GM21717 (cell line): ENCODE results near the gene STK32C.
"Not testable (repeated sequence)": the region's sequence is repeated elsewhere in the genome, so short reads cannot be mapped to it uniquely, and the experiment has no call there.

Source experiments
- ATAC-seq: cut with Tn5 transposase; IDR thresholded peaks from one replicate; pipeline ENCODE4 v1.9.1; 2021; ENCODE audit warnings: mild to moderate bottlenecking, moderate library complexity; ENCODE audit not compliant: unreplicated experiment

The STK32C gene

GRCh38 chr10:132302421-132303310 is 5.1 kb downstream of the STK32C start:
- no peak for ATAC-seq

GRCh38 chr10:132301371-132302330 is 6.1 kb downstream of the STK32C start:
- no peak for ATAC-seq

GRCh38 chr10:132300582-132300981 is 7.2 kb downstream of the STK32C start:
- ATAC-seq: no peak

GRCh38 chr10:132299371-132300336 is 8.1 kb downstream of the STK32C start:
- no peak for ATAC-seq

- no peak for ATAC-seq
These were observed 9.5 kb downstream of the STK32C start for GRCh38 chr10:132298038-132298881.

GRCh38 chr10:132297526-132297925 is 10.2 kb downstream of the STK32C start:
- ATAC-seq: no peak

GRCh38 chr10:132296666-132297443 is 10.9 kb downstream of the STK32C start:
- no peak for ATAC-seq

GRCh38 chr10:132295481-132295880 is 12.3 kb downstream of the STK32C start:
- ATAC-seq: not testable (repeated sequence)

GRCh38 chr10:132294561-132295318 is 13.0 kb downstream of the STK32C start:
- no peak for ATAC-seq

GRCh38 chr10:132293813-132294520 is 13.8 kb downstream of the STK32C start:
- no peak for ATAC-seq

- ATAC-seq: no peak
These were observed 14.4 kb downstream of the STK32C start for GRCh38 chr10:132293201-132293812.

- no peak for ATAC-seq
These were observed 15.2 kb downstream of the STK32C start for GRCh38 chr10:132292287-132293200.

- no peak for ATAC-seq
These were observed 15.9 kb downstream of the STK32C start for GRCh38 chr10:132291826-132292225.

GRCh38 chr10:132290631-132291030 is 17.1 kb downstream of the STK32C start:
- ATAC-seq: no peak

- ATAC-seq: no peak
These were observed 18.3 kb downstream of the STK32C start for GRCh38 chr10:132289439-132289838.
